ENCODE data around the gene CALN1. TPM values are rescaled to one million over a fixed set of nuclear protein-coding genes. Genes with fewer than 3 reads are reported as not detected.

The CALN1 gene
- total and polyA plus RNA-seq, 9 of the 15 experiments (the other 6 are each of a cell fraction or from before 2014, with no cell fraction given), result 1.4 to 7.5 (median 3.3) TPM

- H3K9ac ChIP-seq (ENCODE audit: insufficient read depth in 1 of 2, low read depth in 2 of 2, low read length in 2 of 2), result no peak overlapping the region
- no peak for DNase-seq (ENCODE audit: extremely low read depth in 1 of 4, low spot score in 3 of 4)
- no peak for FAIRE-seq
- H3K79me2 ChIP-seq (ENCODE audit: control insufficient read depth, insufficient read depth, low read length), result peaks cover 6% of the 10 kb centered on the region; the same call in 2 of the 3 replicates
- TF ChIP-seq ZNF140 (CRISPR knock-in tag; IDR thresholded peaks at IDR 0.05), result no peak
- TF ChIP-seq SP2 (IDR thresholded peaks at IDR 0.05; ENCODE audit: extremely low read depth, low read depth, low read length, poor library complexity, severe bottlenecking), result no peak
- TF ChIP-seq TSHZ1 (CRISPR knock-in tag; IDR thresholded peaks at IDR 0.05), result no peak
- TF ChIP-seq BRD9 (IDR thresholded peaks at IDR 0.05; ENCODE audit: low read depth, partially characterized antibody), result no peak
- TF ChIP-seq NUFIP1 (IDR thresholded peaks at IDR 0.05; ENCODE audit: partially characterized antibody), result no peak
- no peak for TF ChIP-seq RAD21 (CRISPR knock-in tag; conservative IDR thresholded peaks at IDR 0.05 in 1 of 2, IDR thresholded peaks at IDR 0.05 in 1 of 2)
- no peak for TF ChIP-seq PHF21A (IDR thresholded peaks at IDR 0.05; ENCODE audit: borderline replicate concordance, low read depth)
- no peak for TF ChIP-seq ZC3H11A (IDR thresholded peaks at IDR 0.05; ENCODE audit: low read depth, low read length)
- TF ChIP-seq THRA (IDR thresholded peaks at IDR 0.05), result no peak
- TF ChIP-seq KLF1 (tag; IDR thresholded peaks at IDR 0.05), result no peak
- no peak for TF ChIP-seq E2F6 (IDR thresholded peaks at IDR 0.05; ENCODE audit: borderline replicate concordance in 1 of 2, extremely low read depth in 1 of 2, insufficient read depth in 1 of 2, insufficient read length in 1 of 2, low read depth in 1 of 2, low read length in 1 of 2, poor library complexity in 1 of 2, severe bottlenecking in 1 of 2)
- TF ChIP-seq MTF1 (CRISPR knock-in tag; IDR thresholded peaks at IDR 0.05; ENCODE audit: borderline replicate concordance), result no peak
- no peak for TF ChIP-seq ZNF3 (CRISPR knock-in tag; IDR thresholded peaks at IDR 0.05)
- TF ChIP-seq ZNF695 (CRISPR knock-in tag; IDR thresholded peaks at IDR 0.05), result no peak
- no peak for TF ChIP-seq DNMT1 (IDR thresholded peaks at IDR 0.05)
- no peak for TF ChIP-seq MAZ (CRISPR knock-in tag; conservative IDR thresholded peaks at IDR 0.05 in 1 of 2, IDR thresholded peaks at IDR 0.05 in 1 of 2)
- in situ Hi-C loops (cut with MboI) (no loop called here), intact Hi-C loops (cut with micrococcal nuclease) (no loop called here)
- ChIA-PET CTCF (ENCODE audit: low intra/inter-chr PET ratio) (no interaction called here), POLR2A (interaction anchor here (1.1 kb wide), 1 partner anchor 10 kb away, joined by 5 read pairs; no protein-coding TSS in a partner anchor)
- no peaks in the 10 kb centered on the region for H3K4me1 ChIP-seq (replicated peaks in 1 of 2; ENCODE audit: control insufficient read depth in 2 of 2, insufficient read depth in 2 of 2, low read length in 2 of 2)
- H3K9me1 ChIP-seq (ENCODE audit: control insufficient read depth, insufficient read depth, low read length), result no peaks in the 10 kb centered on the region
- BruUV-seq (replicated peaks), result no TSS peak
- H2AFZ ChIP-seq (ENCODE audit: low read depth, low read length), result no peak overlapping the region
- no peaks in the 10 kb centered on the region for H3K36me3 ChIP-seq (ENCODE audit: control insufficient read depth, insufficient read depth, low read length)
- no peak for ATAC-seq
- H3K27ac ChIP-seq (ENCODE audit: extremely low read depth, low read depth, low read length), result no peak overlapping the region
- H3K9me3 ChIP-seq (replicated peaks; ENCODE audit: control insufficient read depth, insufficient read depth, low read depth, low read length), result no peaks in the 10 kb centered on the region; the same call in 1 of the 2 replicates
- H3K4me3 ChIP-seq, result no peak overlapping the region
- peaks cover 3 to 33% of the 10 kb centered on the region in 2 experiments; a peak in 2 of 5 replicates for H3K27me3 ChIP-seq (ENCODE audit: control insufficient read depth in 2 of 2, insufficient read depth in 2 of 2, low read length in 2 of 2)
- no peak overlapping the region for H3K4me2 ChIP-seq (ENCODE audit: insufficient read depth, low read length)
- no peaks in the 10 kb centered on the region for H4K20me1 ChIP-seq (replicated peaks; ENCODE audit: control insufficient read depth, insufficient read depth, low read length)
- WGBS (ENCODE audit: insufficient coverage, low coverage, missing lambda C conversion rate), result under 1% methylated on average over 11 of the region's 11 CpGs
These were observed 3.4 kb upstream of the CALN1 start for GRCh38 chr7:72415586-72415985.
